CD1c-positive myeloid dendritic cell (primary cell): Measurements from ENCODE around the gene IGSF6.

ENCODE experiments used
- DNase-seq: peaks from one replicate; pipeline ENCODE4 v3.0.0-alpha.2; 2016; ENCODE audit errors: extremely low spot score

Gene IGSF6

GRCh38 chr16:21602785-21603184 lies 49.6 kb downstream of the IGSF6 start:
- DNase-seq = no peak

- peak; percentile 56 for DNase-seq
Observed at GRCh38 chr16:21600031-21600773, 52.2 kb downstream of the IGSF6 start.

- DNase-seq = peak; percentile 97
Observed at GRCh38 chr16:21599122-21600030, 53.0 kb downstream of the IGSF6 start, which contains the start of gene METTL9. TSS of gene METTL9 (plus strand) at chr16:21599577. CDS start at chr16:21599734, 157 bp downstream.

- peak; percentile 43 for DNase-seq
Observed at GRCh38 chr16:21598701-21599121, 53.7 kb downstream of the IGSF6 start.

DNA sequence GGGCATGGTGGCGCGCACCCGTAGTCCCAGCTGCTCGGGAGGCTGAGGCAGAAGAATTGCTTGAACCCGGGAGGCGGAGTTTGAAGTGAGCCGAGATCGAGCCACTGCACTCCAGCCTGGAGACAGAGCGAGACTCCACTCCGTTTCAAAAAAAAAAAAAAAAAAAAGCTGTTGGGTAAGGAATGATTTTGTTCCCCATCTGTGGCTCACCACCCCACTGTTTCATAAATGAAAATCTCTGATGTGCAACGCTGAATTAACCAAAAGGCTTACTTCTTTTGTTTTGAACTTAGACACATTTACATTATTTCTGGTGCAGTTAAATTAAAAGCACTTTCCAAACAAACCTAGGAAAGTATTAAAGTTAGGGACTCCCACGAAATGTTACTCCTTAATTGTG lies 54.2 kb downstream of the IGSF6 start:
- DNase-seq = no peak

- no peak for DNase-seq
Observed at GRCh38 chr16:21597561-21598030, 54.8 kb downstream of the IGSF6 start.

- no peak for DNase-seq
Observed at GRCh38 chr16:21593530-21594289, 58.7 kb downstream of the IGSF6 start.

GRCh38 chr16:21592191-21592590 lies 60.2 kb downstream of the IGSF6 start:
- no peak for DNase-seq

DNA sequence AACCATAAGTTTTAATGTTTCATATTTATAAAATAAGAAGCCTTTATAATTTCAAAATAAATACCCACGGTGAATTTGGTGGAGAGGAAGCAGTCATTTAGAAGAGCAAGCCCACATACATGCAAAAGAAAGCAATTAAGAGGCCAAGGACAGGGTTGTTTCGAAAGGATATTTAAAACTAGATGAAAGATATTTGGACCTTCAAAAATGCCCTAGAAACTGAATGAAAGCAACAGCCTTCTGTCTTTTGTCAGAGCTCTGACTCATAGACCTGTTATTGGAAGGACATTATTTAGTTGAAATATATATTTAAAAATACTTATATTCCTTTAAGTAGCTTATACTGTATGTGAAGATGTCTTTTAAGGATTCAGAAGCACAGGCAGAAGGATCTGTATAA lies 61.6 kb downstream of the IGSF6 start:
- peak; percentile 52 for DNase-seq

DNA sequence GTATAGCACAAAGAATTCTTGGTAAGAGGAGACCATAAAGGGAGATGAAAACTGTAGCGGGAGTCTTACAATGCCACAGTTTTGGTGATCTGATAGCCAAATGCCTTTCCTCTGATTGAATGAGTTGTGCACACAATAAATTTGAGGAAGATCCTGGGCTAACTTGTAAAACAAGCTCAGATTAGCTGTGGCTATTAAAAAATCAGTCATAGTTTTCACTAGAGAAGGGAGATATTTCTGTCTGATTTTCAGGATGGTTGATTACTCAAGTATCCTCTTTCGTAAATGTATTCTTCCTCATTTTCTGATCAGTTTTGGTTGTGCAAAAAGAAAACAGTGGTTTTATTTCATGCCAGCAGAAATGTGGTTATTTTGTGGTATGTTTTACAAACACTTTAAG lies 62.1 kb downstream of the IGSF6 start:
- peak; percentile 86 for DNase-seq

DNA sequence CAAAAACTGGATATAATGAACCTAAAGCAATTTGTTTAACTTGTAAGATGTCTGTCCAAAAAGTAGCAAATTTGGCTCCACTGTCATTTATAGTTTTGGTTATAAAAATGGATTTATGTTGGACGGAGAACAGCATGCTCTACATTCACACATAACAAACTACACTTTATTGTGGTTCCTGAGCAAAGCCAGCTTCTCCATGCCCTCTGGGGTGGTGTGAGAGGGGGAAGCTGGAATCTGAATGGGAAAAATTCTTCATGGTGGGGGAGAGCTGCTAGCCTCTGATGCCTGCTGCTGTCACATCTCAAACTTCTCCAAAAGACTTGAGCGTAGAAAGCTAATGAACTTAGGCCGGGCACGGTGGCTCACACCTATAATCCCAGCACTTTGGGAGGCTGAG lies 62.9 kb downstream of the IGSF6 start:
- no peak for DNase-seq
